ENCODE data around the gene IZUMO1. TPM values are rescaled to one million over a fixed set of nuclear protein-coding genes. Genes with fewer than 3 reads are reported as not detected.
A peak's percentile ranks its signal among the peaks of the same experiment; 100 is the strongest.

The IZUMO1 gene
- total and polyA plus RNA-seq, 11 donors, result 0.13 to 0.93 (median 0.50) TPM

DNA sequence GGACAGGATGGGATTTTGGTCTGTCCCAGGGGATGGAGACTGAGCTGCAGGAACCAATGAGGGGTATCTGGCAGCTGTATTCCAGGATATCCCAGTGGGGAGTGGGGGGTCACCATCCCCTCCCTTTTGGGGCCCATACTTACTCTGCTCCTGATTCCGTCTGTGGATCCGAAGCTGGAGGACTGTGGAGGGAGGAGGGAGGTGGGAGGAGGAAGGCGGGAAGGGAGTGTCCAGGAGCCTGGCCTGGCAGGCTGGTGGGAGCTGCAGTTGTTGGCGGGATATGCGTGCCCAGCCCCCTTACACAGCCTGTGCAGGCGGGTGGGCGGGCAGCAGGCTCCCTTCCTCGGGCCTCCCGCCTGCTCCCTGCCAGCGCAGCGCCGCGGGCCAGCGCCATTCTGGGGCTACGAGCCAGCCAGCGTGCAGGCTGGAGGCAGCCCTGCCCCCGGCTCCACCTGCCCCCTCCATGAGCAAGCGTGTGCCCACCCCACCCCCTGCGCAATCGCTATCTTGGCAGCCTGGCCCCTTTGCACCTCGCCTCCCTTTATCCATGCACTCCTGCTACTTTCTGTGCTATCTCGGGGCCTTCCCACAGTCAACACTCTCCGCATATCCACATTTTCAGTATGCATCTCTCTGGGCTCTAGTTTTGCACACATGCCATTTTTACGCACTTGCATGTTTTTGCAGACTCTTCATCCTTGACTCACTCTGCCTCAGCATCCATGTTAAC is 30.0 kb downstream of the IZUMO1 start:
- ATAC-seq, result peak in 3 of 4 donors; percentile 0 to 7 (median 3)
- WGBS, 4 donors, result 5 to 14% (median 7%) methylated on average over 12 to 24 of the region's 24 CpGs
- peaks cover 4 to 74% (median 49%) of the 10 kb centered on the region in 12 donors for H3K4me1 ChIP-seq

DNA sequence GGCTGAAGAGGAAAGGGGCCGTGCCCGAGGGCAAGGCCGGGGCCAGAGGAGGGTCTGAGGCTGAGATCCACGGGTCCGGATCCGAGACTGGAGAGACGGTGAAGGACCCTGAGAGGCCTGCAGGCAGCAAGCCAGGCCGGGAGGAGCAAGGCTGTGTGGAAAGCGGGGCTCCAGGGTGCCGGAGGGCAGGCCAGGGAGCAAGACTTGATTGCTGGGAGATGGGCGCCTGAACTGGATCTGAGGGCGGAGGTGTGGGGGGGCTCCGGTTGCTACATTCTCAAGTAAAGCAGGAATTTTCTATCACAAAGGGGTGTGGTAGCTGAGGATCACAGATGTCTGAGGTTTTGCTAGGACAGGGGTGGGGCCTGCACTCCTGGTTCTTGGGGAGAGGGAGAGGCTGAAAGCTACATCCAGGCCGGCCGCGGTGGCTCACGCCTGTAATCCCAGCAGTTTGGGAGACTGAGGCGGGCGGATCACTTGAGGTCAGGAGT is 31.0 kb downstream of the IZUMO1 start:
- WGBS, 4 donors, result 48 to 71% (median 62%) methylated on average over 16 to 19 of the region's 19 CpGs
- H3K4me3 ChIP-seq, result peak overlapping the region in 9 of 12 donors; percentile 8 to 79 (median 66)
- peaks cover 0 to 5% (median 0%) of the 10 kb centered on the region in 9 donors for H3K36me3 ChIP-seq
- intact Hi-C loops (cut with DNase I), result loop anchor here in 2 of 10 donors (5.0 to 10.0 kb wide), 2 partner anchors 68 to 71 kb away; partner anchors contain the start of gene CA11 (in 2 of the 2)
- DNase-seq (peak in 4 of 5 donors; percentile 19 to 61 (median 36)), ATAC-seq (no peak)
- TF ChIP-seq, protein P1, sequence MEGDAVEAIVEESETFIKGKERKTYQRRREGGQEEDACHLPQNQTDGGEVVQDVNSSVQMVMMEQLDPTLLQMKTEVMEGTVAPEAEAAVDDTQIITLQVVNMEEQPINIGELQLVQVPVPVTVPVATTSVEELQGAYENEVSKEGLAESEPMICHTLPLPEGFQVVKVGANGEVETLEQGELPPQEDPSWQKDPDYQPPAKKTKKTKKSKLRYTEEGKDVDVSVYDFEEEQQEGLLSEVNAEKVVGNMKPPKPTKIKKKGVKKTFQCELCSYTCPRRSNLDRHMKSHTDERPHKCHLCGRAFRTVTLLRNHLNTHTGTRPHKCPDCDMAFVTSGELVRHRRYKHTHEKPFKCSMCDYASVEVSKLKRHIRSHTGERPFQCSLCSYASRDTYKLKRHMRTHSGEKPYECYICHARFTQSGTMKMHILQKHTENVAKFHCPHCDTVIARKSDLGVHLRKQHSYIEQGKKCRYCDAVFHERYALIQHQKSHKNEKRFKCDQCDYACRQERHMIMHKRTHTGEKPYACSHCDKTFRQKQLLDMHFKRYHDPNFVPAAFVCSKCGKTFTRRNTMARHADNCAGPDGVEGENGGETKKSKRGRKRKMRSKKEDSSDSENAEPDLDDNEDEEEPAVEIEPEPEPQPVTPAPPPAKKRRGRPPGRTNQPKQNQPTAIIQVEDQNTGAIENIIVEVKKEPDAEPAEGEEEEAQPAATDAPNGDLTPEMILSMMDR (IDR thresholded peaks at IDR 0.05), result no peak
- no peak for TF ChIP-seq POLR2A (IDR thresholded peaks at IDR 0.05)
- peaks cover 4 to 68% (median 45%) of the 10 kb centered on the region in 12 donors for H3K4me1 ChIP-seq
- peak overlapping the region in 11 of 12 donors; percentile 82 to 91 (median 87) for H3K27ac ChIP-seq
- H3K27me3 ChIP-seq, result no peaks in the 10 kb centered on the region
- H3K9me3 ChIP-seq, result peaks cover 0 to 5% (median 0%) of the 10 kb centered on the region in 12 donors

More for the DNA sequence above, 30.0 kb downstream of the IZUMO1 start:
- Histone ChIP-seq H3K27ac (peak overlapping the region; percentile 30 to 91 (median 87)), H3K36me3 (peaks cover 0 to 10% (median 0%) of the 10 kb centered on the region in 9 donors), H3K27me3 (no peaks in the 10 kb centered on the region), H3K4me3 (peak overlapping the region in 9 of 12 donors; percentile 36 to 79 (median 61)), H3K9me3 (no peaks in the 10 kb centered on the region)
- TF ChIP-seq, protein P1 (IDR thresholded peaks at IDR 0.05), result no peak
- no peak for TF ChIP-seq POLR2A (IDR thresholded peaks at IDR 0.05)
- DNase-seq, result peak in 4 of 5 donors; percentile 71 to 78 (median 74)
- intact Hi-C loops (cut with DNase I), result loop anchor here in 2 of 10 donors (5.0 to 10.0 kb wide), 2 partner anchors 69 to 72 kb away; partner anchors contain the start of gene CA11 (in 2 of the 2)

DNA sequence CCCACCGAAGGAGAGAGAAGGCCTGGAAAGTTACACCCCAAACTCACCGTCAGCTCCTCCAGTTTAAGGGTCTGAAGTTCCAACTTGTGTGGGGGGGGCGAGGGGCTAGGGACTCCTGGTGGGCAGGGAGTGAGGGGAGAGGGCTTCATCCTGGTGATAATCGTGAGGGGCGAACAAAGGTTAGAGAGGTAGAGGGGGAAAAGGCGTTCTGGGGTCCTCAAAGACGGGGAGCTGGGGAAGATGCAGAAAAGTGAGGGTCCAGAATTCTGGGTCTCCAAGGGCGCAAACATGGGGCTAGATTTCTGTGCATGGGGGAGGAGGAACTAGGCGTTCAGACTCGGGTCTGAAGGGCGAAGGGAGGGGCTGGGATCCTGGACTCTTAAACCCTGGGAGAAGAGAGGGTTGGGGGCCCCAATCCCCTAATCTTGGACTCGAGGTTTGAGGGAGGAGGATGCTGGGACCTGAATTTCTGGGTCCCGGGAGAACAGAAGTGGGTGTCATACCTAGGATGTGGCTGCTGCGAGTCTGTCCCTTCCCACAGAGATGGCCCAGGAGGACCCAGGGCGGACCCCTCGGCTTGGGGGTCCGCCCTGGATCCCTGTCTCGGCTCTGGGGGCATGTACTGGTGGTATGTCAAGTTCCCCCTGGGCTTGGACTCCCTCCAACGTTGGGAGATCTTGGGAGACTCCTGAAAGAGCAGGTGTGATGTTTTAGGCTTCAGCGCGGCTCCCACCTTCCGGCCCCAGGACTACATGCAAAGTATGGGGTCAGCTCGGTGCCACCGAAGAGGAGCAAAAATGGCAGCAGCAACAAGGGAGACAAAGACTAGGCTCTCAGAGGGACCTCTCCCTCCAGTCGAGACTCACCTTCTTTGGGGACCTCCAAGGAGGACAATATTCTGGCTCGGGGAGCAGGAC is 31.7 kb downstream of the IZUMO1 start:
- intact Hi-C loops (cut with DNase I), result loop anchor here in 8 of 10 donors (5.0 to 10.0 kb wide), 3 partner anchors 38 to 70 kb away; partner anchors contain the start of gene CA11 (in 2 of the 8)
- peak in 4 of 5 donors; percentile 22 to 49 (median 33) for DNase-seq
- H3K4me1 ChIP-seq, result peaks cover 4 to 62% (median 43%) of the 10 kb centered on the region in 12 donors

More for the DNA sequence above, 31.7 kb downstream of the IZUMO1 start:
- WGBS, 4 donors, result 57 to 63% (median 61%) methylated on average over 25 to 26 of the region's 26 CpGs
- TF ChIP-seq POLR2A (IDR thresholded peaks at IDR 0.05), result no peak
- no peaks in the 10 kb centered on the region for H3K36me3 ChIP-seq
- peak overlapping the region in 11 of 12 donors; percentile 32 to 79 (median 64) for H3K4me3 ChIP-seq
- no peaks in the 10 kb centered on the region for H3K27me3 ChIP-seq
- peaks cover 0 to 5% (median 0%) of the 10 kb centered on the region in 12 donors for H3K9me3 ChIP-seq
- no peak for ATAC-seq
- H3K27ac ChIP-seq, result peak overlapping the region; percentile 76 to 91 (median 87)
